Neural cell (in vitro differentiated cells): ENCODE measurements around the gene CACTIN.

Experiments
- EP300 ChIP-seq: fragments of 450-650 bp; conservative IDR thresholded peaks from 2 replicates; pipeline ENCODE4 v1.6.1; 2014; ENCODE audit warnings: antibody characterized with exemption, mild to moderate bottlenecking, moderate library complexity; ENCODE audit not compliant: poor library complexity, severe bottlenecking
- MXI1 ChIP-seq: fragments of 450-650 bp; conservative IDR thresholded peaks from 2 replicates; pipeline ENCODE4 v1.6.1; 2014; ENCODE audit warnings: antibody characterized with exemption, mild to moderate bottlenecking; ENCODE audit not compliant: poor library complexity, severe bottlenecking
- TF ChIP-seq, protein P1 (sequence below): fragments of 450-650 bp; IDR thresholded peaks from 2 replicates; pipeline ENCODE4 v1.5.1; 2014; ENCODE audit warnings: antibody characterized with exemption, mild to moderate bottlenecking, moderate library complexity; ENCODE audit not compliant: poor library complexity, severe bottlenecking

- TF ChIP-seq MXI1 (no peak), EP300 (no peak)
- TF ChIP-seq, protein P1, sequence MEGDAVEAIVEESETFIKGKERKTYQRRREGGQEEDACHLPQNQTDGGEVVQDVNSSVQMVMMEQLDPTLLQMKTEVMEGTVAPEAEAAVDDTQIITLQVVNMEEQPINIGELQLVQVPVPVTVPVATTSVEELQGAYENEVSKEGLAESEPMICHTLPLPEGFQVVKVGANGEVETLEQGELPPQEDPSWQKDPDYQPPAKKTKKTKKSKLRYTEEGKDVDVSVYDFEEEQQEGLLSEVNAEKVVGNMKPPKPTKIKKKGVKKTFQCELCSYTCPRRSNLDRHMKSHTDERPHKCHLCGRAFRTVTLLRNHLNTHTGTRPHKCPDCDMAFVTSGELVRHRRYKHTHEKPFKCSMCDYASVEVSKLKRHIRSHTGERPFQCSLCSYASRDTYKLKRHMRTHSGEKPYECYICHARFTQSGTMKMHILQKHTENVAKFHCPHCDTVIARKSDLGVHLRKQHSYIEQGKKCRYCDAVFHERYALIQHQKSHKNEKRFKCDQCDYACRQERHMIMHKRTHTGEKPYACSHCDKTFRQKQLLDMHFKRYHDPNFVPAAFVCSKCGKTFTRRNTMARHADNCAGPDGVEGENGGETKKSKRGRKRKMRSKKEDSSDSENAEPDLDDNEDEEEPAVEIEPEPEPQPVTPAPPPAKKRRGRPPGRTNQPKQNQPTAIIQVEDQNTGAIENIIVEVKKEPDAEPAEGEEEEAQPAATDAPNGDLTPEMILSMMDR, result no peak
Observed at GRCh38 chr19:3655402-3656072, 28.9 kb upstream of the CACTIN start.
